ENCODE data around the gene ASGR1.

GRCh38 chr17:7216242-7217112 lies 37.3 kb upstream of the ASGR1 start:
- TF ChIP-seq EP300 (IDR thresholded peaks at IDR 0.05), result no peak
- TF ChIP-seq POLR2AphosphoS5 (IDR thresholded peaks at IDR 0.05), result no peak
- TF ChIP-seq, protein P1, sequence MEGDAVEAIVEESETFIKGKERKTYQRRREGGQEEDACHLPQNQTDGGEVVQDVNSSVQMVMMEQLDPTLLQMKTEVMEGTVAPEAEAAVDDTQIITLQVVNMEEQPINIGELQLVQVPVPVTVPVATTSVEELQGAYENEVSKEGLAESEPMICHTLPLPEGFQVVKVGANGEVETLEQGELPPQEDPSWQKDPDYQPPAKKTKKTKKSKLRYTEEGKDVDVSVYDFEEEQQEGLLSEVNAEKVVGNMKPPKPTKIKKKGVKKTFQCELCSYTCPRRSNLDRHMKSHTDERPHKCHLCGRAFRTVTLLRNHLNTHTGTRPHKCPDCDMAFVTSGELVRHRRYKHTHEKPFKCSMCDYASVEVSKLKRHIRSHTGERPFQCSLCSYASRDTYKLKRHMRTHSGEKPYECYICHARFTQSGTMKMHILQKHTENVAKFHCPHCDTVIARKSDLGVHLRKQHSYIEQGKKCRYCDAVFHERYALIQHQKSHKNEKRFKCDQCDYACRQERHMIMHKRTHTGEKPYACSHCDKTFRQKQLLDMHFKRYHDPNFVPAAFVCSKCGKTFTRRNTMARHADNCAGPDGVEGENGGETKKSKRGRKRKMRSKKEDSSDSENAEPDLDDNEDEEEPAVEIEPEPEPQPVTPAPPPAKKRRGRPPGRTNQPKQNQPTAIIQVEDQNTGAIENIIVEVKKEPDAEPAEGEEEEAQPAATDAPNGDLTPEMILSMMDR (IDR thresholded peaks at IDR 0.05), result no peak
- no peak for TF ChIP-seq POLR2A (IDR thresholded peaks at IDR 0.05)
